Measurements from ENCODE around the gene DRD3. TPM values are rescaled to one million over a fixed set of nuclear protein-coding genes. Genes with fewer than 3 reads are reported as not detected.

Gene DRD3
- total RNA-seq, 4 donors from 2014 or later: not detected

DNA sequence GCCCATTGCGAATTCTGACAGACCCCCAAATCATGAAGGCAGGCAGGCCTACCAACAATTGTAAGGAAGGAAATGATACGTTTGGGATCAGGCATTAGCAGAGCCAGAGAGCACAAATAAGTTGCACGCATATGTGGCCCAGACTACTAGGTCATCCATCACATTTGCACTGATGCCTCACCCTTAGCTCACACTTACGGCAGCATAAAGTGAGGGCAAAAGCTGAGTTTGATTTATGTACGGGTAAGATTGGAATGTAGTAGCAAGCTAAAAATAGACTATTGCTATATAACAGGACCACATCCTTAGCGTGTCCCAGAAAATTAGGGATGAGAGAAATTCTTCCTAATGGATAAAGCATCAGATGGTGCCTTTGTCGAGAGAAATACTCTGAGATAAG lies 63.7 kb downstream of the DRD3 start:
- no peak for ATAC-seq
- no peak for TF ChIP-seq POLR2AphosphoS5 (IDR thresholded peaks at IDR 0.05)
- no peak for TF ChIP-seq EP300 (IDR thresholded peaks at IDR 0.05)
- WGBS, 2 donors (ENCODE audit: low coverage in 1 of 2): 76 to 86% methylated on average over 6 to 7 of the region's 7 CpGs

DNA sequence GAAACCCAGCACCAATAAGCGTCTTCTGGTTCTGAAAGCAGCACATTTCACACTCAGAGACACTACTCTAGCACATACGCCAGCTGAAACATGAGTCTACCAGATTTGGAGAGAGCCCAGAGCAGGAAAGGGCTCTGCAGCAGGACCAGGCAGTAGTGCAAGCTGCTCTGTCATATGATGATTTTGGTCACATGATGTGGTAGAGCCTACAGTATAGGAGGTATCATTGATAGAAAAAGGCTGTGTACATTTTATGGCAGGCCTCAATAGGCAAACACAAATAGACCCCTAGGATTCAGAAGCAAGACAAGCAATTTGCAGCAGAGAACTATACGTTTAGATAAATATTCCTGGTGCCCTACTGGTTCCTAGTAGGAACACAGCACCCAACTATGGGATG lies 64.1 kb downstream of the DRD3 start:
- Histone ChIP-seq H3K4me1 (no peaks in the 10 kb centered on the region), H3K36me3 (no peaks in the 10 kb centered on the region), H3K27ac (no peak overlapping the region), H3K9me3 (no peaks in the 10 kb centered on the region), H3K27me3 (no peaks in the 10 kb centered on the region), H3K4me3 (no peak overlapping the region)
- ATAC-seq: no peak
- no peak for TF ChIP-seq POLR2A (IDR thresholded peaks at IDR 0.05)
- TF ChIP-seq EP300 (IDR thresholded peaks at IDR 0.05): no peak
- WGBS, 2 donors (ENCODE audit: low coverage in 1 of 2): 78 to 81% methylated on average over 2 to 3 of the region's 3 CpGs

More for the DNA sequence above, 63.7 kb downstream of the DRD3 start:
- no peak overlapping the region for H3K4me3 ChIP-seq
- H3K4me1 ChIP-seq: no peaks in the 10 kb centered on the region
- no peaks in the 10 kb centered on the region for H3K27me3 ChIP-seq
- no peak overlapping the region for H3K27ac ChIP-seq
- H3K9me3 ChIP-seq: no peaks in the 10 kb centered on the region
- no peaks in the 10 kb centered on the region for H3K36me3 ChIP-seq

DNA sequence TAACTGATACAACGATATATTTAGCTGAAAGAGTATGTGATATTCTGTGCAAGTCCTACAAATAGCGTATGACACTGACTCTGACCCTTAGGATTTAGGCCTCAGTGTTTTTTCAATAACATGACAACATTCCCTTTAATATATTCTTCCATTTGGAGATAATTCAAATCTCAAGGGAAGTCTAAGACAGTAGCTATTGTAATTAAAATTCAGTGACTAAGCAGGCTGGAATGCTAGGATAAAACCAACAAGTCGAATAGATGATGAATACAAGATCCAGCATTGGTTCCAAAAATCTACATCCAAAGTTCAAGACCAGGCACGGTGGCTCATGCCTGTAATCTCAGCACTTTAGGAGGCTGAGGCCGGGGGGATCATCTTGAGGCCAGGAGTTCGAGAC lies 66.2 kb downstream of the DRD3 start:
- no peak overlapping the region for H3K4me3 ChIP-seq
- ATAC-seq: no peak
- H3K9me3 ChIP-seq: no peaks in the 10 kb centered on the region
- no peak overlapping the region for H3K27ac ChIP-seq
- 33 to 71% methylated on average over 1 to 6 of the region's 6 CpGs for WGBS, 2 donors (ENCODE audit: low coverage in 1 of 2)
- H3K36me3 ChIP-seq: no peaks in the 10 kb centered on the region
- TF ChIP-seq POLR2AphosphoS5 (IDR thresholded peaks at IDR 0.05): no peak
- TF ChIP-seq, protein P1, sequence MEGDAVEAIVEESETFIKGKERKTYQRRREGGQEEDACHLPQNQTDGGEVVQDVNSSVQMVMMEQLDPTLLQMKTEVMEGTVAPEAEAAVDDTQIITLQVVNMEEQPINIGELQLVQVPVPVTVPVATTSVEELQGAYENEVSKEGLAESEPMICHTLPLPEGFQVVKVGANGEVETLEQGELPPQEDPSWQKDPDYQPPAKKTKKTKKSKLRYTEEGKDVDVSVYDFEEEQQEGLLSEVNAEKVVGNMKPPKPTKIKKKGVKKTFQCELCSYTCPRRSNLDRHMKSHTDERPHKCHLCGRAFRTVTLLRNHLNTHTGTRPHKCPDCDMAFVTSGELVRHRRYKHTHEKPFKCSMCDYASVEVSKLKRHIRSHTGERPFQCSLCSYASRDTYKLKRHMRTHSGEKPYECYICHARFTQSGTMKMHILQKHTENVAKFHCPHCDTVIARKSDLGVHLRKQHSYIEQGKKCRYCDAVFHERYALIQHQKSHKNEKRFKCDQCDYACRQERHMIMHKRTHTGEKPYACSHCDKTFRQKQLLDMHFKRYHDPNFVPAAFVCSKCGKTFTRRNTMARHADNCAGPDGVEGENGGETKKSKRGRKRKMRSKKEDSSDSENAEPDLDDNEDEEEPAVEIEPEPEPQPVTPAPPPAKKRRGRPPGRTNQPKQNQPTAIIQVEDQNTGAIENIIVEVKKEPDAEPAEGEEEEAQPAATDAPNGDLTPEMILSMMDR (IDR thresholded peaks at IDR 0.05): no peak
- TF ChIP-seq POLR2A (IDR thresholded peaks at IDR 0.05): no peak
- TF ChIP-seq EP300 (IDR thresholded peaks at IDR 0.05): no peak
- H3K27me3 ChIP-seq: no peaks in the 10 kb centered on the region
- H3K4me1 ChIP-seq: no peaks in the 10 kb centered on the region

DNA sequence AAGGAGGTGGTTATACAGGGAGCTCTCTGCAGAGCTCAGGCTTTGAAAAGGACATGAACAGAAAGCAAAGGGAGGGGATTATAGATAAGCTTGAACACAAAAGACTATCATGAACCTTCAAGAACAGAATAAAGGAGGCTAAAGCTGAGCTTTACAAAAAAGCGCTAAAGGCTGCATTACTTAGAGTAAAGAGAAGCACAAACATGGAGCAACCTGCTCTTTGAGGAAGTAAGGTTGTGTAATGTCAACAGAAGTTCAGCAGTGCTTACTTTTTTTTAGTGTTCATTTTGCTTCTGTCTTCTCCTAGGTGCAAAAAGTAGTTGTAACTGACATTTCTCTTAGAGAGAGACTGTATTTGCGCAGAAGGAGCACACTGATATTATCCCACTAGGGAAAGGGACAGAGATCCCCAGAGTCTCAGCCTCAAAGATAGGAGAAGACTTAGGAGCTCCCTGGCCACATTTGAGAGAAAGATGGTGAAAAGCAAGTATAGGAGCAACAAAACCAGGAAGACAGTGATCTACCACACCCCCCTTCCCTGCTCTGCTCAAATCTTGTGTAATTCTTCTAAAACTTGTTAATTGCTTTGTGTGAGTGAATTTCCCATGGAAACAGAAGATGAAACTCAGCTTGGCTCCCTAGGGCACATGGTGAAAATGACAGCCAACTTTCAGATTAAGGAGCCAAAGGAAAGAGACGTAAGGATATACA lies 67.6 kb downstream of the DRD3 start:
- WGBS, 2 donors (ENCODE audit: low coverage in 1 of 2): 76 to 80% methylated on average over 3 of the region's 3 CpGs
- no peak overlapping the region for H3K27ac ChIP-seq
- H3K9me3 ChIP-seq: no peaks in the 10 kb centered on the region
- H3K4me3 ChIP-seq: no peak overlapping the region
- no peaks in the 10 kb centered on the region for H3K4me1 ChIP-seq
- no peaks in the 10 kb centered on the region for H3K36me3 ChIP-seq
- no peak for TF ChIP-seq POLR2A (IDR thresholded peaks at IDR 0.05)
- no peak for TF ChIP-seq POLR2AphosphoS5 (IDR thresholded peaks at IDR 0.05)
- no peak for TF ChIP-seq EP300 (IDR thresholded peaks at IDR 0.05)
- TF ChIP-seq, protein P1 (IDR thresholded peaks at IDR 0.05): no peak
- H3K27me3 ChIP-seq: no peaks in the 10 kb centered on the region
- no peak for ATAC-seq

DNA sequence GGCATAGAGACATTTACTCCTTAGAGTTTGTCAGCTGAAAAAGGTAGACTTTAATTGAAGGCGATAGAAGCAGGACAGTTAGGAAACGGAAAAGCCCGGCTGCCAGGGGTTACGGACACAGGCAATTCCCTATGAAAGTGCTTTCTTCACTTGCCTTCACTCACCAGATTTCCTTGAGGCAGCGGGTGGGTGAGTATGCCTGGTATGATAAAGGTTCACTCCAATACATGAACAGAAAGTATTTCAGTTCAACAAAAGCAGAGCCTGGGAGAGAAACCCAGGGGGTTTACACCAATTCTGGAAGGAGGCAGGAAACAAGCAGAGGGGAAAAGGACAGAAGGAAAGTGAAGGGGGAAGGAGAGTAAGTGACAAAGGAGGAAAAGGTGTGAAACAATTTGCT lies 68.4 kb downstream of the DRD3 start:
- TF ChIP-seq, protein P1 (IDR thresholded peaks at IDR 0.05): no peak
- TF ChIP-seq EP300 (IDR thresholded peaks at IDR 0.05) (no peak), POLR2A (IDR thresholded peaks at IDR 0.05) (no peak), POLR2AphosphoS5 (IDR thresholded peaks at IDR 0.05) (no peak)
- no peak for ATAC-seq
- no peak overlapping the region for H3K27ac ChIP-seq
- no peaks in the 10 kb centered on the region for H3K27me3 ChIP-seq
- no peaks in the 10 kb centered on the region for H3K36me3 ChIP-seq
- no peaks in the 10 kb centered on the region for H3K4me1 ChIP-seq
- H3K9me3 ChIP-seq: no peaks in the 10 kb centered on the region
- no peak overlapping the region for H3K4me3 ChIP-seq
- 54 to 80% methylated on average over 1 to 5 of the region's 5 CpGs for WGBS, 2 donors (ENCODE audit: low coverage in 1 of 2)

DNA sequence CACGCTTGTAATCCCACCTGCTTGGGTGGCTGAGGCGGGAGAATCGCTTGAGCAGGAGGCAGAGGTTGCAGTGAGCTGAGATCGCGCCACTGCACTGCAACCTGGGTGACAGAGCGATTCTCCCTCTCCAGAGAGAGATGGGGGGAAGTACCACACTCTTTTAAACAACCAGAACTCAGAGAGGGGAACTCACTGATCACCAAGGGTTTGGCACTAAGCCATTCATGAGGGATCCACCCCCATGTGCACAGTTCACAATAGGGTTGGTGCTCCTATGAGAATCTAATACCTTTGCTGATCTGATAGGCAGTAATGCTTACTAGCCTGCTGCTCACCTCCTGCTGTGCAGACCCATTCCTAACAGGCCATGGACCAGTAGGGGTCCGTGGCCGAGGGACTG lies 70.7 kb downstream of the DRD3 start:
- no peak overlapping the region for H3K27ac ChIP-seq
- ATAC-seq: no peak
- TF ChIP-seq POLR2A (IDR thresholded peaks at IDR 0.05) (no peak), EP300 (IDR thresholded peaks at IDR 0.05) (no peak), POLR2AphosphoS5 (IDR thresholded peaks at IDR 0.05) (no peak)
- TF ChIP-seq, protein P1 (IDR thresholded peaks at IDR 0.05): no peak
- H3K36me3 ChIP-seq: no peaks in the 10 kb centered on the region
- no peaks in the 10 kb centered on the region for H3K27me3 ChIP-seq
- H3K4me1 ChIP-seq: no peaks in the 10 kb centered on the region
- H3K4me3 ChIP-seq: no peak overlapping the region
- 50 to 80% methylated on average over 1 of the region's 8 CpGs for WGBS, 2 donors (ENCODE audit: low coverage in 1 of 2)
- no peaks in the 10 kb centered on the region for H3K9me3 ChIP-seq
